Fibroblast of upper back skin (primary cell): ENCODE measurements around the gene PRLHR.

Experiments
- DNase-seq: peaks from one replicate; pipeline ENCODE4 v3.0.0-alpha.2; 2013

Gene PRLHR

GRCh38 chr10:118557946-118558345 lies 37.5 kb downstream of the PRLHR start:
- DNase-seq, result no peak

- DNase-seq, result no peak
Measured at GRCh38 chr10:118551535-118552100, 43.8 kb downstream of the PRLHR start.

- DNase-seq, result no peak
Measured at GRCh38 chr10:118547282-118547681, 48.2 kb downstream of the PRLHR start.

- no peak for DNase-seq
Measured at GRCh38 chr10:118546479-118546878, 49.0 kb downstream of the PRLHR start.

GRCh38 chr10:118545381-118545780 lies 50.1 kb downstream of the PRLHR start:
- no peak for DNase-seq

- no peak for DNase-seq
Measured at GRCh38 chr10:118544401-118544948, 51.0 kb downstream of the PRLHR start.

GRCh38 chr10:118543714-118544400 lies 51.6 kb downstream of the PRLHR start:
- peak; percentile 45 for DNase-seq

- DNase-seq, result no peak
Measured at GRCh38 chr10:118542745-118543144, 52.7 kb downstream of the PRLHR start.

- DNase-seq, result no peak
Measured at GRCh38 chr10:118542205-118542604, 53.2 kb downstream of the PRLHR start.

- DNase-seq, result no peak
Measured at GRCh38 chr10:118541718-118542117, 53.7 kb downstream of the PRLHR start.
